Parathyroid adenoma (tissue), 2 donors: ENCODE measurements around the gene TRIOBP.
A peak's percentile ranks its signal among the peaks of the same experiment; 100 is the strongest.

Source experiments
- H2AFZ ChIP-seq: fragments of 300-600 bp; sonication (generic); one replicate; pipeline ENCODE4 v1.7.0; 2017; ENCODE audit warnings: antibody characterized with exemption, mild to moderate bottlenecking
- H3K27ac ChIP-seq: fragments of 300-600 bp; sonication (generic); one replicate; pipeline ENCODE4 v1.7.0; 2017
- H3K27me3 ChIP-seq: fragments of 300-600 bp; sonication (generic); one replicate; pipeline ENCODE4 v1.7.0; 2017; ENCODE audit warnings: low read length; ENCODE audit not compliant: control insufficient read depth, insufficient read depth
- H3K36me3 ChIP-seq: fragments of 300-600 bp; sonication (generic); one replicate; pipeline ENCODE4 v1.7.0; 2017; ENCODE audit warnings: low read length; ENCODE audit not compliant: control insufficient read depth, insufficient read depth
- H3K4me1 ChIP-seq: fragments of 300-600 bp; sonication (generic); one replicate; pipeline ENCODE4 v1.7.0; 2017; ENCODE audit warnings: control low read depth
- H3K4me2 ChIP-seq: fragments of 300-600 bp; sonication (generic); one replicate; pipeline ENCODE4 v1.7.0; 2017; ENCODE audit warnings: low read length
- H3K4me3 ChIP-seq: fragments of 300-600 bp; sonication (generic); one replicate; pipeline ENCODE4 v1.7.0; 2017; ENCODE audit warnings: low read depth, low read length
- H3K79me2 ChIP-seq: fragments of 300-600 bp; sonication (generic); one replicate; pipeline ENCODE4 v1.7.0; 2017; ENCODE audit warnings: control low read depth
- H3K9ac ChIP-seq: fragments of 300-600 bp; sonication (generic); one replicate; pipeline ENCODE4 v1.7.0; 2017; ENCODE audit warnings: mild to moderate bottlenecking
- H3K9me3 ChIP-seq: fragments of 300-600 bp; sonication (generic); one replicate; pipeline ENCODE4 v1.7.0; 2017; ENCODE audit warnings: low read length; ENCODE audit not compliant: control insufficient read depth
- TF ChIP-seq, protein P1 (sequence below): fragments of 300-600 bp; sonication (generic); IDR thresholded peaks from one replicate; pipeline ENCODE4 v1.7.0; 2017; ENCODE audit warnings: antibody characterized with exemption, mild to moderate bottlenecking
- donor health status: primary hyperparathyroidism.

Gene TRIOBP

DNA sequence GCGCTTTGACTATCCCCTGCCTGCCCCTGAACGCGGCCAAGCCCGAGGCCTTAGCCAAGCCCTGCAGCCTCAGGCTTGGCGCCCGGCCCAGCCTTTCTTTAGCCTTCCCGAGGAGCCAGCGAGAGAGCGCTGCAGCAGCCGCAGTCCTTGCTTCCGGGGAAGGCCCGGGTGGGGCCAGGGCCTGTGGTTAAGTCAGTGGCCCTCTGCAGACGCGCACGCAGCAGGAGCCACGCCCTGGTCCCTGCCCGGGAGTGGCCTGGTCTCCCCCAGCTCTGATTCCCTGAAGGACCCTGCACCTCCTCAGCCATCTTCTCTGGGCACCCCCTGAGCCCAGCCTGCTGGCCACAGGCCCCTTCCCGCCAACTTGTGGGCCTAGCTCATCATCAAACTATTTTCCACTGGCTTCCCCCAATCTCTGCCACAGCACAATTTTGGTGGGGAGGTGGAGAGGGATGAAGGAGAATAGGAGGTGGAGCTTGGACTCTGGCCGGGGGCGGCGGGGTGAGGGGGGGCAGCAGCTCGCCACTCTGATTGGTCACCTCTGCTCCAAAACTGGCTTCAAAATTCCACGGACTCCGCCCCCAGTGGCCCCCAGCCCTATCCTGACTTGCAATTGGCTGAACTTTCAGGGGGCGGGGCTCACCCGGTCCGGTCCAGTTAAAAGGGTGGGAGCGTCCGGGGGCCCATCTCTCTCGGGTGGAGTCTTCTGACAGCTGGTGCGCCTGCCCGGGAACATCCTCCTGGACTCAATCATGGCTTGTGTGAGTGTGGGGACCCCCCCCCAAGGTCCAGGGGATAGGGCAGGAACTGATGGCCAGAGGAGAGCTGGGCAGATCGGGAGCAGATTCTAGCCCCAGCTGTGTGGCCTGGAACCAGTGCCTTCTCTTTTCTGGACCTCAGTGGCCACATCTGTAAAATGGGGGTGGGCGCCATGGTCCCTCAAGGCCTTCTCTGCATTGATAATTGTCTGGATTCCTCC, 21.6 kb upstream of the TRIOBP start, which contains the start of gene LGALS1:
TSS of gene LGALS1 (plus strand) at position 686 of the 979 bp plus-strand sequence. CDS start at position 753, 67 bp downstream.
- H3K4me2 ChIP-seq, result peak within 1 kb of the TSS; percentile 93
- no peaks in the 10 kb centered on the region for H3K79me2 ChIP-seq
- peaks cover 7% of the 10 kb centered on the region for H3K4me1 ChIP-seq
- no peaks in the 10 kb centered on the region for H3K27me3 ChIP-seq
- H3K9me3 ChIP-seq, result no peaks in the 10 kb centered on the region
- H2AFZ ChIP-seq, result peak within 1 kb of the TSS; percentile 80
- TF ChIP-seq, protein P1, sequence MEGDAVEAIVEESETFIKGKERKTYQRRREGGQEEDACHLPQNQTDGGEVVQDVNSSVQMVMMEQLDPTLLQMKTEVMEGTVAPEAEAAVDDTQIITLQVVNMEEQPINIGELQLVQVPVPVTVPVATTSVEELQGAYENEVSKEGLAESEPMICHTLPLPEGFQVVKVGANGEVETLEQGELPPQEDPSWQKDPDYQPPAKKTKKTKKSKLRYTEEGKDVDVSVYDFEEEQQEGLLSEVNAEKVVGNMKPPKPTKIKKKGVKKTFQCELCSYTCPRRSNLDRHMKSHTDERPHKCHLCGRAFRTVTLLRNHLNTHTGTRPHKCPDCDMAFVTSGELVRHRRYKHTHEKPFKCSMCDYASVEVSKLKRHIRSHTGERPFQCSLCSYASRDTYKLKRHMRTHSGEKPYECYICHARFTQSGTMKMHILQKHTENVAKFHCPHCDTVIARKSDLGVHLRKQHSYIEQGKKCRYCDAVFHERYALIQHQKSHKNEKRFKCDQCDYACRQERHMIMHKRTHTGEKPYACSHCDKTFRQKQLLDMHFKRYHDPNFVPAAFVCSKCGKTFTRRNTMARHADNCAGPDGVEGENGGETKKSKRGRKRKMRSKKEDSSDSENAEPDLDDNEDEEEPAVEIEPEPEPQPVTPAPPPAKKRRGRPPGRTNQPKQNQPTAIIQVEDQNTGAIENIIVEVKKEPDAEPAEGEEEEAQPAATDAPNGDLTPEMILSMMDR, result no peak
- peak within 1 kb of the TSS; percentile 85 for H3K27ac ChIP-seq
- H3K4me3 ChIP-seq, result peak within 1 kb of the TSS; percentile 75
- H3K36me3 ChIP-seq, result no peaks in the 10 kb centered on the region
- no peak within 1 kb of the TSS for H3K9ac ChIP-seq

DNA sequence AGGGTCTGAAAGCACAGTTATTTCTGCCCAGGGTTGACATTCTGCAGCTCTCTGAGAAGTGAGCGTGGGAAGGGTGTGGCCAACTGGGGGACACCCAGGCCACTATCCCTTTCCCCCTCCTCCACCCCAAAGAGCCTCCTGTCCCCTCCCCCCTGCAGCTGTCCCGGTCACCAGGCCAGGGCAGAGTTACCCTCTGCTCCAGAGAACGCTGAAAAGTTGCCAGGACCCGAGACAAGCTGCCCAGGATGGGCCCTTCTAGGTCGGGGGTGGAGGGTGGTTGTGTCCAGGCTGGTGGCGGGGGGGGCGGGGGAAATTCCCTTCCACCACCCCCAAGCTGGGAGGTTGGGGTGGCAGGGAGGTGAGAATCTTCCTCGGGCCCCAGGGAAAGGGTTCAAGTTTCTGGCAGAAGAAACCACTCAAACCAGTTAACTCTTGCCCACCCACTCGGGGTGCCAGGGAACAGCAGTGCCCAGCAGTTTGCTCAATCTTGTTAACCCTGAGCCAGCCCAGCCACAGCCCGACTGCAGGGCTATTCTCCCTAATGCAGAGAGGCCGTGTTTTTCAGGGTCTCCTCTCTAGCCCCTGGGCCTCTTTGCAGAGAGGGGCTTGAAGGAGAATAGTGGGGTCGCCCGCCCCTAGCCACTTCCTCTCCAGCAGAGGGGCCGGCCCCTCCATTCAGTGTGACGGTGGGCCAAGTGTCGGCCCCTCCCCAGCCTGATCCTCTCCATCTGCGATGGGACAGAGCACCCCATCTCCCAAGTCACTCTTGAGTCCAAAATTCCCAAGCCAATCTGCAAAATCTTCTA, 20.7 kb upstream of the TRIOBP start:
- Histone ChIP-seq H3K9me3 (no peaks in the 10 kb centered on the region), H3K4me3 (peak overlapping the region; percentile 75), H3K27me3 (no peaks in the 10 kb centered on the region), H3K9ac (no peak overlapping the region), H3K4me2 (peak overlapping the region; percentile 93), H3K36me3 (no peaks in the 10 kb centered on the region), H2AFZ (no peak overlapping the region), H3K27ac (peak overlapping the region; percentile 85), H3K4me1 (peaks cover 5% of the 10 kb centered on the region), H3K79me2 (no peaks in the 10 kb centered on the region)
- TF ChIP-seq, protein P1, result no peak

DNA sequence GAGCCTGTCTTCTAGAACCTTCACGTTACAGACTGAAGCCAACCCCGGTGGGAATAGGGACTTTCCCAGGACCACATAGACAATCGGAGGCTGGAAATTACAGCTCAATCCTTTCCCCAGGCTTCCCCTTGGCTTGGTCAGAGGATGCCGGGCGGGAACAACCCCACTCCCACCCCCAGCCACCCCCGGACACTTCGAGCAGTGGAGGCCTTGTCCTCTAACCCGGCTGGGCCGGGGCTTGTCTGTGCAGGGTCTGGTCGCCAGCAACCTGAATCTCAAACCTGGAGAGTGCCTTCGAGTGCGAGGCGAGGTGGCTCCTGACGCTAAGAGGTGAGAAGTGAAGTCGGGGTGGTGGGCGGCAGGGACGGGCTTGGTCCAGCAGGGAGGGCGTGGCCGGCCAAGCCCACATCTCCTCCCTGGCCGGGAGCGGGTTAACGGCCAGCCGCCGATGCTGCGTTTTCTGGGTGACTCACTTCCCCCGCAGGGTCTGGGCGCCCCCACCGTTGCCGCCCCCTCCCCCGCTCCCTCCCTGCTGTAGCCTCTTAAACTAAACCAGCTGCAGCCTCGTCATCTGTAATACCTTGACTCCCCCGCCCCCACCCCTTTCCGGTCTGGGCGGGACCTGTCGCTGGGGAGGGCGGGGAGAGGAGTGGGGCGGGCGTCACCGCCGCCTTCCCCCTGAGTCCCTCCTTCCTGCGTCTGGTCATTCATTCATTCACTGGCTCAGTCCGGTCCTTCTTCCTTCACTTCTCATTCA, 19.9 kb upstream of the TRIOBP start:
- H3K9ac ChIP-seq, result no peak overlapping the region
- TF ChIP-seq, protein P1, result no peak
- H3K9me3 ChIP-seq, result no peaks in the 10 kb centered on the region
- H3K27me3 ChIP-seq, result no peaks in the 10 kb centered on the region
- H3K4me1 ChIP-seq, result peaks cover 4% of the 10 kb centered on the region
- H3K4me2 ChIP-seq, result peak overlapping the region; percentile 93
- H3K4me3 ChIP-seq, result peak overlapping the region; percentile 75
- H2AFZ ChIP-seq, result no peak overlapping the region
- no peaks in the 10 kb centered on the region for H3K79me2 ChIP-seq
- peak overlapping the region; percentile 85 for H3K27ac ChIP-seq
- H3K36me3 ChIP-seq, result no peaks in the 10 kb centered on the region

DNA sequence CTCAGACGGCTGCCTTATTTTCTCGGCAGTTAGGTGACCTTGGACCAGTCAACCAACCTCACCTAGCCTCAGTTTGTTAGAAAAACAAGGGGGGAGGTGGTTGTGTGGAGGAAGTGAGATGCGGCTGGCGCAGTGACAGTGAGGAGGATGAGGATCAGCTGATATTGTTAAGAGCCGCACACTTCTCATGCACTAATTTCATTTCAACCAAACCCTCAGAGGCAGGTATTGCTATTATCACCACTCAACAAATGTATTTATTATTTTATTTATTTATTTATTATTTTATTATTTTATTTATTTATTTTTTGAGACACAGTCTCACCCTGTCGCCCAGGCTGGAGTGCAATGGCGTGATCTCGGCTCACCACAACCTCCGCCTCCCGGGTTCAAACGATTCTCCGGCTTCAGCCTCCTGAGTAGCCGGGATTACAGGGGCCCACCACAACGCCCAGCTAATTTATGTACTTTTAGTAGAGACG, 19.3 kb upstream of the TRIOBP start:
- Histone ChIP-seq H3K27me3 (no peaks in the 10 kb centered on the region), H3K4me1 (peaks cover 4% of the 10 kb centered on the region), H3K4me3 (peak overlapping the region; percentile 75), H3K9me3 (no peaks in the 10 kb centered on the region), H3K79me2 (no peaks in the 10 kb centered on the region), H3K36me3 (no peaks in the 10 kb centered on the region), H3K27ac (peak overlapping the region; percentile 85), H3K9ac (no peak overlapping the region), H2AFZ (no peak overlapping the region), H3K4me2 (peak overlapping the region; percentile 93)
- TF ChIP-seq, protein P1, result no peak
